NCI-H1436 (cell line): Measurements from ENCODE around the gene ADORA1.

ENCODE experiments used
- DNase-seq: peaks from one replicate; lab custom pipeline; 2025; lab: John Stamatoyannopoulos, UW

ADORA1 gene

GRCh38 chr1:203121186-203122015, 6.1 kb upstream of the ADORA1 start:
- DNase-seq: no peak

GRCh38 chr1:203122159-203122558, 5.4 kb upstream of the ADORA1 start:
- DNase-seq: no peak

GRCh38 chr1:203124011-203124410, 3.5 kb upstream of the ADORA1 start:
- no peak for DNase-seq

DNA sequence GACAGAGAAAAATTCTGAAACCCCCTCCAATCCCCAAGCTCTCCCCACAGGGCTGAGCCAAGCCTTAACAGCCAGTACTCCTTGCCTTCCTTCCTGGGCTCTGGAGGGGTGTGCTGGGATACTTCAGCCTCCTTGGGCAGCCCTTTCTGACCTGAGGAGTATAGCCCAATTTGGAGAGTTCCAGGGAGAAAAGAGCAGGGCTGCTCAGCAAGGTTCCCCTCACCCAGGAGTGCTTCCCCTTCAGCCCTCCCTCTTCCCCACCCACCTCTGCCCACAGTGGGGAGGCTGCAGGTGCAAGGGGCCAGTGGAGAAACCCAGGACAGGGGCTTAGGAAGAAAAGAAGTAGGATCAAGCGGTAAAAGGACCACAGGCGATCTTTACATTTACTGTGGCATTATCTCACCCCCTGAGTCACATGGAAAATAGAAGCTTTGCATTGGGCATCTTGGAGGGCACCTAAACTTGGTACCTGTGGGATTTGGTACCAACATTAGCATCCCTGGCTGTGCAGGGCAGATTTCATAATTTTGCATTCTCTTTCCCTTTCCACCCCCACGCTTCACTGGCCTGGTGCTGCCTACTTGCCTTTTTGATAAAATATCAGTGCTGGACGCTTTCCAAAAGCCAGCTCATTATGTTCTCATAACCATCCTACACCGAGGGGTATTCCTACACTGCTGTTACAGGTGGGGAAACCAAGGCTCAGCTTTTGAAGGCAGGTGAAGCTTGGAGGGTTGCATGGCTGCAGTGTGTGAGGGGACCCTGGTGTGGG, 2.8 kb upstream of the ADORA1 start:
- DNase-seq: no peak

GRCh38 chr1:203126151-203126865, 1.2 kb upstream of the ADORA1 start:
- DNase-seq: no peak

GRCh38 chr1:203126866-203127665, 460 bp upstream of the ADORA1 start:
- no peak for DNase-seq

DNA sequence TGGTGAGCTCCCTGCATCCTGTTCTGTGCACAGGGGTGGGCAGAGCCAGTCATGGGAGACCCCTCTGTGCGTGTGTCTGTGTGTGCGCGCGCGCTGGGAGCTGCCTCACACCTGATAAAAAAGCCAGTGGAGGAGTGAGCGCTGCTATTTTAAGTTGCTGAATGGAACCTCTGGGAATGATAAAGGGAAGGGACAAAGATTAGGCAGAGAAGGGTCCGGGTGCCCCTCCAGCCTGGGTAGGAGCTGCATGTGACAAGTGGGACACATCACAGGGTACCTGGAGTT, 847 bp downstream of the ADORA1 start:
- no peak for DNase-seq

- DNase-seq: no peak
Observed at GRCh38 chr1:203128716-203129500, 1.4 kb downstream of the ADORA1 start.

DNA sequence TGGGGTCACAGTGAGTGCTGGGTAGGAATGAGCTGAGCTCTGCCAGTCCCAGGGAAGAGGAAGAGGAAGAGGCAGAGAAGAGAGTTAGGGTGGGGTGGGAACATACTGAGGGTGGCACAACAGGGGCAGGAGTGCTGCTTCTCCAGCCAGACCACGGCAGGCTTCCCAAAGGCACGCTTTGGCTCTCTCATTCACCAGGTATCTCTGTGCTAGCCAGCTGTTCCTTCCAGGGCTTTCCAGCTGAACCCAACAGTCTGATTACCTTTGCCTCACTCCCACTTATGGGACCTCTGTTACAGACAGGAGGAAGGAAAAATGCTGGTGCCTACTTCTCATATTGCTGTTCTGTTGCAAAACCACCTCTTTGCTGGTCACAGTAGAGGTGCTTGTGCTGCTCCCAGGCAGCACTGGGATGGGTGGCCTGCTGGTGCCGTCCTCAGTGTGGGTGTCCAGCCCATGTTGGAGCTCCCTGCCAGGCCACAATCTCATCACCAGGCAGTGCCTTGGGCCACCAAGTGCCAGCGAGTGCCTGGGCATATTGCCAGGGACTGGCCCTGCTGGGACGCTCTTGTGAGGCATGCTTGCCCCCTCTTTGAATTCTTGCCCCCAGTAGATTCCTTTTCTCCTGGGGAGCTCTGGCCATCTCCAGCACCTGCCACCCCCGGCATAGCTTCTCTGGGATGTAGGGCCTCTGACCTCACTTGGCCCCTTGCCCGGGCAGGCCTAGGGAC, 2.1 kb downstream of the ADORA1 start:
- no peak for DNase-seq

DNA sequence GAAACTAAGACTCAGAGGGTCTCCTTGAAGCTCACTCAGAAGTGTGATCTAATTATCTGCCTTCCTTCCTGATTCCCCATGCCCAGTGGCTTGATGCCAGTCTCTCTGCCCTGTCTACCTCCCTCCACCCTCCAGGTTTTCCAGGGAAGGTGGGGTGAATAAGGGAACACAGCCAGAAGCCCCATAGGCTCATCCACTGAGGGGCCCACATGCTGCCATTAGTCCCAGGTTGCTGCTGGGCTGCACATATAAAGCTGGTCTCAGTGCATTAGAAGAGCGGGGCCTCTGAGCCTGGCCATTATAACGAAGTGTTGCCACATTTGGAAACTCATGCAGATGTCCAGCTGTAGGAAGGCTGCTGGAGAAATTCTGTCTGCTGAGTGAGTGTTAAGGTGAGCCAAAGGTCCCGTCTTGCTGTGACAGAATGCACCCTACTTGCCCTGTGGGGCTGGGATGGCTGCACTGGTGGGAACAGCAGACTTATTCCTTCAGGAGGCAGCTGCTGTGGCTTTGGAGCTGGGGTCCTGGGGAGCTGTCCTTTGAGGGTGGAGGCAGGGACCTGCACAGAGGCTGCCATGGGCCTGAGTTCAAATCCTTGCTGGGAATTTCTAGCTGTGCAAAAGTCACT, 2.9 kb downstream of the ADORA1 start:
- DNase-seq: no peak

DNA sequence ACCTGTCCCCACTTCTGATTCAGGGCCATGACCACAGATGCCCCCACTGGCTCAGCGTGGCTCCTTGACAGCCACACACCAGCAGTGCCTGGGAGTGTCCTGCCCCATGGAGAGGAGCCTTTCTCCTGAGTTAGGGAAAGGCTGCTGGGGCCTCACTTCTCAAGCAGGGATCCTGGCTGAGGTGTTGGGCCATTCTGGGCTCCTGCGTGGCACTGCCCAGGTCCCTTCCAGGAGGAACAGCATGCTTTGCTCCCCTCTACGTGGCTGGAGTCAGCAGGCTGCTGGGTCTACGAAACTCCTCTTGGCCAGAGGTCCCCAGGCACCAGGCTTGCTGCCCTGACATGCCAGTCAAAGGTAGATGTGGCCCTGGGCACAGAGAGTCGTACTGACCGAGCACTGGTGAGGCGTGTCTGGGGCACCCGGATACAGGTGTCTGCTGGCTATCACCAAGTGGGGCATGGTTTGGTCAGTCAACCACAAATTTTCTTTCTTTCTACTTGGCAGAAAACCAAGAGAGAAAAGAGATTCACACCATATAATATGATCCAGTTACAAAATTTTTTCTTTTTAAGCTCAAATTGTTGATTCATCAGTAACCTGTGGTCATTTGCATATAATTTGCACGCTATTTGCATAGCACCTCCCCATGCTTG, 4.1 kb downstream of the ADORA1 start:
- no peak for DNase-seq

- no peak for DNase-seq
Observed at GRCh38 chr1:203133970-203134725, 6.6 kb downstream of the ADORA1 start.

GRCh38 chr1:203135636-203136305, 8.2 kb downstream of the ADORA1 start:
- no peak for DNase-seq

- peak; percentile 31 for DNase-seq
Observed at GRCh38 chr1:203136409-203137042, 9.0 kb downstream of the ADORA1 start.

DNA sequence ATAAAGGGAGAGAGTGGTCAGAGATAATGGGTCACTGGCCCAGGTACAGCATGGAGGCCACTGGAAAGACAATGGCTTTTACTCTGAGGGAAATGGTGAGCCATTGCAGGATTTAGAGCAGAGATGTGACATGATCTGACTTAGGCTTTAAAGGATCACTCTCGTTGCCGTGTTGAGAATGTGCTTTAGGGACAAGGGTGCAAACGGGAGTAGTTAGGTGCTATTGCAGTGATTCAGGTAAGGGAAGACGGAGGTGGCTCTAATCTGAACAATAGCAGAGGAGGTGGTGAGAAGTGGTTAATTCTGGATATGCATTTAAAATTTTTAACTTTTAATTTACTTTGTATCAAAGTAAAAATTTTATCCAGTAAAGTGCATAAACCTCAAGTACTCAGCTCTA, 9.8 kb downstream of the ADORA1 start:
- no peak for DNase-seq

GRCh38 chr1:203138066-203138465, 10.5 kb downstream of the ADORA1 start:
- no peak for DNase-seq

DNA sequence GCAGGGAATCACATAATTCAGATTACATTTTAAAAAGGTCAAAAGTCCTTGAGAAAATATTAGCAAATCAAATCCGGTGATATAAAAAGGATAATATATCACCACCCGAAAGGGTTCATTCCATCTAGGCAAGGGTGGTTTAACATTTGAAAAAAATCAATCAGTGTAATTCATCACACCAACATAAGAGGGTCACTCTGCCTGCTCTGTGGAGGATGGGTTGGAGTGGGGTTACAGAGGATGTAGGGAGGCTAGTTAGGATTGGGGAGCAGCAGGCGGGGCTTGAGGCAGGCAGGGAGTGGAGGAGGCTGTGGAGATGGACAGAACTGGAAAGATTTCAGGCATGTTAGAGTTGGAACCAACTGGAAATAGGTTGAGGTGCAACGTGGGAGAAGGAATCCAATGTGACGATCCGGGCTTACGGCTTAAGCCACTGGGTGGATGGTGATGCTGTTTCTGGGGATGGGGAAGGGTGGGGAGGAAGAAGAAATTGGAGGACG, 12.5 kb downstream of the ADORA1 start:
- DNase-seq: no peak
